ENCODE measurements around the gene NUMB.

Gene NUMB
- total RNA-seq: 30.3 to 46.5 (median 31.5) reads per million in 3 donors

DNA sequence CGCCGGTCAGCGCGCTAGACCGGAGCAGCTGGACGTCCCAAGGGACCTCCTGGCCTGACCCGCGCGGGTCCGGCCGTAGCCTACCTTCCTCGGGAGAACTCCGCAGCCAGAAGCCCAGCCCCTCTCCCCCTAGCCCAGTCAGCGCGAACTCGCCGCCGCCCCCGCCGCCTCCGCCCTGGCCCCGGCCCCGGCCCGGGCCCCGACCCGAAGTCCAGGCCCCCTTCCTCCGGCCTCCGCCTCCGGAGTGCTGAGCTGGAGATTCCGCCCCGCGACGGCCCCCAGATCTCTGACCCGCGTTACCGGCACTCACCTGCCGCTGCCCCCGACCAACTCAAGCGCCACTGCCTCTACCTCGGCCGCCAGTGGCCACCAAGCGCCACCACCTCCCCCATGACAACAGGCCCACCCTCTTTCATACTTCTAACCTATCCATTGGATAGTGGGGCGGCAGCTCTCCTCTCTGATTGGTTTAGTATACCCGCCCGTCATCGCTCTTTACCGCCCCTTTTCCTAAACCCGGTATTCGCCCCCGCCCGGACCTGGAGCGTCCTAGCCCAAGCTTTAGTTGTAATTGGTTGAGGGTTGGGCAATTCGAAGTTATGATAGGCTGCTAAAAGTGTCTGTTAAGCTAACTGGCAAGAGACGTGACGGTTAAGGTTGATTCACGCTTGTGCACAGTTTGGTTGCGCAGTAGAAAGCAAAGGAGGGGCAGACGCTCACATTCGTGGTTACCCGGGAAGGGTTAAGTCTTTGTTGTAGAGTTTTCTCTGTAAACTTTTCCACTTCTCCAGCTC, at the start of gene NUMB:
Gene NUMB, minus strand, starts transcription at position 364 of the 794 bp plus-strand sequence. CDS start 102,795 bp downstream, outside the sequence.
- Histone ChIP-seq H3K4me1 (ENCODE audit: control insufficient read depth, insufficient read depth, low read length, poor library complexity, severe bottlenecking) (no peaks in the 10 kb centered on the region), H3K4me3 (ENCODE audit: insufficient read depth, low read depth, low read length, poor library complexity, severe bottlenecking) (peak within 1 kb of the TSS; percentile 91)

GRCh38 chr14:73503648-73504047, 45.3 kb upstream of the NUMB start:
- H3K36me3 ChIP-seq (ENCODE audit: control insufficient read depth, insufficient read depth, low read length): peaks cover 7% of the 10 kb centered on the region
- no peak overlapping the region for H3K4me3 ChIP-seq (ENCODE audit: insufficient read depth, low read depth, low read length, poor library complexity, severe bottlenecking)
- no peaks in the 10 kb centered on the region for H3K4me1 ChIP-seq (ENCODE audit: control insufficient read depth, insufficient read depth, low read length, poor library complexity, severe bottlenecking)
- H3K27me3 ChIP-seq (replicated peaks; ENCODE audit: control insufficient read depth, insufficient read depth, low read length, poor library complexity, severe bottlenecking): no peaks in the 10 kb centered on the region
- H3K9me3 ChIP-seq (ENCODE audit: control insufficient read depth, low read length): no peaks in the 10 kb centered on the region
- no peak overlapping the region for H3K27ac ChIP-seq (ENCODE audit: insufficient read depth, low read length, poor library complexity, severe bottlenecking)
- no peak for DNase-seq

More for the DNA sequence above, at the start of gene NUMB:
- peak; percentile 90 to 96 (median 95) for DNase-seq
- Histone ChIP-seq H3K36me3 (ENCODE audit: control insufficient read depth, insufficient read depth, low read length) (no peaks in the 10 kb centered on the region), H3K27me3 (replicated peaks; ENCODE audit: control insufficient read depth, insufficient read depth, low read length, poor library complexity, severe bottlenecking) (no peaks in the 10 kb centered on the region), H3K27ac (ENCODE audit: insufficient read depth, low read length, poor library complexity, severe bottlenecking) (peak within 1 kb of the TSS; percentile 74), H3K9me3 (ENCODE audit: control insufficient read depth, low read length) (no peaks in the 10 kb centered on the region)

GRCh38 chr14:73502017-73502619, 43.8 kb upstream of the NUMB start:
- peaks cover 17% of the 10 kb centered on the region for H3K36me3 ChIP-seq (ENCODE audit: control insufficient read depth, insufficient read depth, low read length)
- H3K27me3 ChIP-seq (replicated peaks; ENCODE audit: control insufficient read depth, insufficient read depth, low read length, poor library complexity, severe bottlenecking): no peaks in the 10 kb centered on the region
- no peak for DNase-seq
- no peak overlapping the region for H3K27ac ChIP-seq (ENCODE audit: insufficient read depth, low read length, poor library complexity, severe bottlenecking)
- no peak overlapping the region for H3K4me3 ChIP-seq (ENCODE audit: insufficient read depth, low read depth, low read length, poor library complexity, severe bottlenecking)
- no peaks in the 10 kb centered on the region for H3K9me3 ChIP-seq (ENCODE audit: control insufficient read depth, low read length)
- H3K4me1 ChIP-seq (ENCODE audit: control insufficient read depth, insufficient read depth, low read length, poor library complexity, severe bottlenecking): no peaks in the 10 kb centered on the region

- Histone ChIP-seq H3K9me3 (ENCODE audit: control insufficient read depth, low read length) (no peaks in the 10 kb centered on the region), H3K36me3 (ENCODE audit: control insufficient read depth, insufficient read depth, low read length) (peaks cover 17% of the 10 kb centered on the region), H3K27me3 (replicated peaks; ENCODE audit: control insufficient read depth, insufficient read depth, low read length, poor library complexity, severe bottlenecking) (no peaks in the 10 kb centered on the region), H3K4me1 (ENCODE audit: control insufficient read depth, insufficient read depth, low read length, poor library complexity, severe bottlenecking) (no peaks in the 10 kb centered on the region), H3K27ac (ENCODE audit: insufficient read depth, low read length, poor library complexity, severe bottlenecking) (no peak overlapping the region), H3K4me3 (ENCODE audit: insufficient read depth, low read depth, low read length, poor library complexity, severe bottlenecking) (no peak overlapping the region)
- DNase-seq: no peak
Measured at GRCh38 chr14:73500360-73500759, 42.0 kb upstream of the NUMB start.

- H3K4me3 ChIP-seq (ENCODE audit: insufficient read depth, low read depth, low read length, poor library complexity, severe bottlenecking): no peak overlapping the region
- H3K27ac ChIP-seq (ENCODE audit: insufficient read depth, low read length, poor library complexity, severe bottlenecking): no peak overlapping the region
- H3K27me3 ChIP-seq (replicated peaks; ENCODE audit: control insufficient read depth, insufficient read depth, low read length, poor library complexity, severe bottlenecking): no peaks in the 10 kb centered on the region
- no peaks in the 10 kb centered on the region for H3K9me3 ChIP-seq (ENCODE audit: control insufficient read depth, low read length)
- H3K36me3 ChIP-seq (ENCODE audit: control insufficient read depth, insufficient read depth, low read length): peaks cover 23% of the 10 kb centered on the region
- no peak for DNase-seq
- peaks cover 29% of the 10 kb centered on the region for H3K4me1 ChIP-seq (ENCODE audit: control insufficient read depth, insufficient read depth, low read length, poor library complexity, severe bottlenecking)
Measured at GRCh38 chr14:73494593-73494992, 36.2 kb upstream of the NUMB start.

- H3K36me3 ChIP-seq (ENCODE audit: control insufficient read depth, insufficient read depth, low read length): peaks cover 13% of the 10 kb centered on the region
- peak overlapping the region; percentile 93 for H3K27ac ChIP-seq (ENCODE audit: insufficient read depth, low read length, poor library complexity, severe bottlenecking)
- peaks cover 29% of the 10 kb centered on the region for H3K4me1 ChIP-seq (ENCODE audit: control insufficient read depth, insufficient read depth, low read length, poor library complexity, severe bottlenecking)
- H3K9me3 ChIP-seq (ENCODE audit: control insufficient read depth, low read length): no peaks in the 10 kb centered on the region
- DNase-seq: no peak
- H3K27me3 ChIP-seq (replicated peaks; ENCODE audit: control insufficient read depth, insufficient read depth, low read length, poor library complexity, severe bottlenecking): no peaks in the 10 kb centered on the region
- H3K4me3 ChIP-seq (ENCODE audit: insufficient read depth, low read depth, low read length, poor library complexity, severe bottlenecking): peak overlapping the region; percentile 95
Measured at GRCh38 chr14:73492670-73493069, 34.3 kb upstream of the NUMB start.

- H3K27me3 ChIP-seq (replicated peaks; ENCODE audit: control insufficient read depth, insufficient read depth, low read length, poor library complexity, severe bottlenecking): no peaks in the 10 kb centered on the region
- no peaks in the 10 kb centered on the region for H3K9me3 ChIP-seq (ENCODE audit: control insufficient read depth, low read length)
- H3K4me1 ChIP-seq (ENCODE audit: control insufficient read depth, insufficient read depth, low read length, poor library complexity, severe bottlenecking): peaks cover 29% of the 10 kb centered on the region
- H3K27ac ChIP-seq (ENCODE audit: insufficient read depth, low read length, poor library complexity, severe bottlenecking): peak overlapping the region; percentile 93
- peak overlapping the region; percentile 95 for H3K4me3 ChIP-seq (ENCODE audit: insufficient read depth, low read depth, low read length, poor library complexity, severe bottlenecking)
- no peak for DNase-seq
- H3K36me3 ChIP-seq (ENCODE audit: control insufficient read depth, insufficient read depth, low read length): peaks cover 13% of the 10 kb centered on the region
Measured at GRCh38 chr14:73492043-73492552, 33.8 kb upstream of the NUMB start.

DNA sequence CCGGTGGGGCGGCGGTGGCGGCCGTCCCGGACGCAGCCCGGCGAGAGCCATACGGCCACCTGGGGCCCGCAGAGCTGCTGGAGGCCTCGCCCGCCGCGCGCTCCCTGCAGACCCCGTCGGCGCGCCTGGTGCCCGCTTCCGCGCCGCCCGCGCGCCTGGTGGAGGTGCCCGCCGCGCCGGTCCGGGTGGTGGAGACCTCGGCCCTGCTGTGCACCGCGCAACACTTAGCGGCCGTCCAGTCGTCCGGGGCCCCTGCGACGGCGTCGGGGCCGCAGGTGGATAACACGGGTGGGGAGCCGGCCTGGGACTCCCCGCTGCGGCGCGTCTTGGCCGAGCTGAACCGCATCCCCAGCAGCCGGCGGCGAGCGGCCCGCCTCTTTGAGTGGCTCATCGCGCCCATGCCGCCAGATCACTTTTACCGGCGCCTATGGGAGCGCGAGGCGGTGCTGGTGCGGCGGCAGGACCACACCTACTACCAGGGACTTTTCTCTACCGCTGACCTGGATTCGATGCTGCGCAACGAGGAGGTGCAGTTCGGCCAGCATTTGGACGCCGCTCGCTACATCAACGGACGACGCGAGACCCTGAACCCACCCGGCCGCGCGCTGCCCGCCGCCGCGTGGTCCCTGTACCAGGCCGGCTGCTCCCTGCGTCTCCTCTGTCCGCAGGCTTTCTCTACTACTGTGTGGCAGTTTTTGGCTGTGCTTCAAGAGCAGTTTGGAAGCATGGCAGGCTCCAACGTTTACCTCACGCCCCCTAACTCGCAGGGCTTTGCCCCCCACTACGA, 33.1 kb upstream of the NUMB start:
- Histone ChIP-seq H3K36me3 (ENCODE audit: control insufficient read depth, insufficient read depth, low read length) (peaks cover 13% of the 10 kb centered on the region), H3K9me3 (ENCODE audit: control insufficient read depth, low read length) (no peaks in the 10 kb centered on the region), H3K4me3 (ENCODE audit: insufficient read depth, low read depth, low read length, poor library complexity, severe bottlenecking) (peak overlapping the region; percentile 95), H3K4me1 (ENCODE audit: control insufficient read depth, insufficient read depth, low read length, poor library complexity, severe bottlenecking) (peaks cover 29% of the 10 kb centered on the region), H3K27me3 (replicated peaks; ENCODE audit: control insufficient read depth, insufficient read depth, low read length, poor library complexity, severe bottlenecking) (no peaks in the 10 kb centered on the region), H3K27ac (ENCODE audit: insufficient read depth, low read length, poor library complexity, severe bottlenecking) (peak overlapping the region; percentile 93)
- DNase-seq: peak; percentile 65 to 69 (median 66)

DNA sequence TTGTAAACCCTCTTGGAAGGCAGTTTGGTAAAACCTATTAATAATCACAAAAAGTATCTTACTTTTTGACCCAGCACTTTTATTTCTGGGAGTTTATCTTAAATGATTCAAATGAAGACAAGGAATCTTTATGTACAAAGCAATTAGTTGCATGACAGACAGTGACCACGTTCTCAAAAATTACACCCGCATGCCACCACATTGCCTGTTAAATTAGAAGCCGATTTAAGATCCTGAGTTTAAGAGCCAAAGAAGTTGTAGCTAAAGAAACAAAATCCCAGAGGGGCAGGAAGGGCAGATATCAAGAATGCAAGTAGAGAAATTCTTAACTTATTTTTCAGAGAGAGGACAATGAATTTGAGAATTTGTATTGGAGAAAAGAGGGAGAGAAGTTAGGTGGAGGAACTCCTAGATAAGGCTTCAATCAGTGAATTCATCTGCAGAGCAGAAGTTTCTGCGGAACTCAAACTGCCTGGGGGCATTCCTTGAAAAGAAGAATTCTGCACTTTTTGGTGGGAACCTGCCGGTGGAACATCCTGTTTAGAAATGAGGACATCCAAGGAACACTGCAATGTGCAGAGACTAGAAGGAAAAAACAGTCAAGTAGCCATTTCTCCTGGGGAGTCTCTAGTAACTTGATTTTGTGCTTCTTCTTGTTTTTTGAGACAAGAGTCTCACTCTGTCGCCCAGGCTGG, 31.3 kb upstream of the NUMB start:
- Histone ChIP-seq H3K36me3 (ENCODE audit: control insufficient read depth, insufficient read depth, low read length) (peaks cover 6% of the 10 kb centered on the region), H3K4me3 (ENCODE audit: insufficient read depth, low read depth, low read length, poor library complexity, severe bottlenecking) (no peak overlapping the region), H3K27ac (ENCODE audit: insufficient read depth, low read length, poor library complexity, severe bottlenecking) (no peak overlapping the region), H3K4me1 (ENCODE audit: control insufficient read depth, insufficient read depth, low read length, poor library complexity, severe bottlenecking) (peaks cover 23% of the 10 kb centered on the region), H3K27me3 (replicated peaks; ENCODE audit: control insufficient read depth, insufficient read depth, low read length, poor library complexity, severe bottlenecking) (no peaks in the 10 kb centered on the region), H3K9me3 (ENCODE audit: control insufficient read depth, low read length) (no peaks in the 10 kb centered on the region)
- DNase-seq: no peak

Data from effector memory CD4-positive, alpha-beta T cell (primary cell).